HS-27A (cell line): ENCODE measurements around the gene TBC1D22A.

Experiments
- DNase-seq: peaks from one replicate; pipeline ENCODE4 v3.0.0-alpha.2; 2012; ENCODE audit warnings: low read depth, missing footprints

Gene TBC1D22A

DNA sequence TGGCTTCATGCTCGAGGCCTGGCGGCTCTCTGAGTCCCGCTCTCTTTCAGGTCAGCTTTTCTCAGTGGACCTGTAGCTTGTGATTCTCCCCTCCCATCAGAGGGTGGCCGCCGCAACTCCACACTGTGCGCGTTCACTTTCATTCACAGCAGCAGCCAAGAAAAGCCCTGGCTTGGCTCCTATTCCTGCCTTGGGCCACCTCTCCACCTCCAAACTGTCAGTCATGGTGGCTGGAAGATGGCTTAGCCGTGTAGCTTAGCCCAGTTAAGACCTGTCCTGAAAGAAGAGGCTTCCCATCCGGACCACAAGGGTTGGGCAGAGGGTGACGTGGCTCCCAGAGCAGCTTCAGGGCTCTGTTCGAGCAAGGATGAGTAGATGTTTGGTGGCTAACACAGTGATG is 125.5 kb downstream of the TBC1D22A start:
- DNase-seq: no peak

DNA sequence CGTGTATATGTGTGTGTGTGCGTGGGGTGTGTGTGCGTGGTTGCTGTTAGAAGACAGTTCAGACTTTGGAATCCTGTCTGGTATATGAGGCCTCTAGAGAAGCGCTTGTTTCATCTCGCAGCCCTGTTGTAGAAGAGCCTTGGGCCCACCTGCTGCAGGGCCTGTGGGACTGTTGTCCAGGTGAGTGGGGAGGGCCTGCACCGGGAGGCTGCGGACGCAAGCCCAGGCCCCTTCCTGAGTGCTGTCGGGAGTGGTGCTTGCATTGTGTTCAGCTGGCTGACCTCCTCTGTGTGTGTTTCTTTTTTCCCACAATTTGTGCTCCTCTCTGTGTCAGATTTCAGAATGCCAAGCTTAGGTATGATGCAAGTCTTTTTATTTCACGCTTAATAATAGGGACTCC is 128.4 kb downstream of the TBC1D22A start:
- DNase-seq: no peak

DNA sequence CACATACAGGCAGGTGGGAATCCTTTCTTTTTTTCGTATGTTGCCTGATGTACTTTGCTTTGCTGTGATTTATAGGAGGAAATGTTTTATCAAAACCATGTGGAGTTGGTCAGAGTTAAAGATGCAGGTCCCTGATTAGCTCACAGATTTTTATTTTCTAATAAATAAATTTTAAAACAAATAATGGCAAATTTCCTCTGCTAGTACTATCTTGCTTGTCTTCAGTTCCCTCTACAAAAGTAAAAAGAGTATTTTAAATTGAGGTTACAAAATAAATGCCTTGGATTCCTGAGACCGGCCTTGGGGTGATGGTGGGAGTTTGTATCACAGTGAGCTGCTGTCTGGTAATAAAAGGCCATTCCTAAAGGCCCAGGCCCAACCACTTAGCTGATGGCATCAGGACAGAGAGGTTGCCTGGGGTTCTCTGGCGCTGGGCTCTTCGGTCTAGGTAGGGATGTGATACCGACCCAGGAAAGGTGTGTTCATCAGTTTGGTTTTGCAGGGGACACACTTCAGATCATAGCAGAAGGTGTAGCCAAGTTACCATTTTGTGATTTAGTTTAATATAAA is 129.0 kb downstream of the TBC1D22A start:
- DNase-seq: no peak

DNA sequence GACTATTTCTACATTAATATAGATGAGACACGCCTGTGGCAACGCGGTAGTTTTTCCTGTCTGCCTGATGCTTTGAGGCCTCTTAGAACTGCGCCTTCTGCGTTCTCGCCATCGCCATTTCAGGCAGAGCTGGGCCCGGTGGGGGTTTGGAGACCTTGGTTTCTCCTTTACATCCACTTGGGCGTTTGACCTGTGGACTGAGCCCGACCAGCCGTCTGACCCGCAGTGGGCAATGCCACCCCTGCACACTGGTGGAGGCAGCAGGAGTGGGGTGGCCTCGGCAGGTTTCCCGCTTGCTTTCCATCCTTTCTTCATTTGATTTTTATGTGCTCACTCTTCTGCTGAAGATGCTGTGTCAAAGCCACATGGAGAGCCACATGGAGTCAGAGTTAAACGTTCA is 130.4 kb downstream of the TBC1D22A start:
- DNase-seq: no peak

DNA sequence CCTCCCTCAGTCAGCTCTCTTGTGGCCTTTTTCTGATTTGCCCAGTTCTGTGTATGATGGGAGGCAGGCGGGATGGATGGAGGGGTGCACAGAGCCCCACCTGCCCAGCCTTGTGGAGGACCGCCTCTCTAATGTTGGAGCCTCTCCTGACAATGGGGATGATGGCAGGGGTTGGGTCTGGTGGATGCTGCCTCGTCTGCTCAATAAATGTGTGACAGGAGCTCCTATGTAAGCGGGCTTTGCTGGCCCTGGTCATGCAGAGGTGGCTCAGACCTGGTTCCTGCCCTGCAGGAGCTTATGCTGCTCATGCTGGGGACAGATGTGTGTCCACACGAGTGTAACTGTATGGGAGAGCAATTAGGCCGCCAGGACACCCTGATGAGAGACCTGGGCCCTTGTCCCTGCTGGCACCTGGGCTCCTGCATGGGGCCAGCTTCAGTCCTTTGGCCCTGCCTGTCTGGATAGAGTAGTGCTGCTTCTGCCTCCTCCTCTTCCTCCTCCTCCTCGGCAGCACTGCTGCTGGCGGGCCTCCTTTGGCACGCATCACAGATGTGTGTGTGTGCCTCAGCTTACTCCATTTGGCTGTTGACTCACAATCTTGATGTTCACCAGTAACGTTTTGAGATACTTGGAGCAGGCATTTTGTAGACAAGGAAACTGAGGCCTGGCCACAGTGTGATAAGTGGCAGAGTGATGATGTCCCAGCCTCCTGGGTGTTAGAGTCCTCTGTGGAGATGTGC is 131.0 kb downstream of the TBC1D22A start:
- no peak for DNase-seq

DNA sequence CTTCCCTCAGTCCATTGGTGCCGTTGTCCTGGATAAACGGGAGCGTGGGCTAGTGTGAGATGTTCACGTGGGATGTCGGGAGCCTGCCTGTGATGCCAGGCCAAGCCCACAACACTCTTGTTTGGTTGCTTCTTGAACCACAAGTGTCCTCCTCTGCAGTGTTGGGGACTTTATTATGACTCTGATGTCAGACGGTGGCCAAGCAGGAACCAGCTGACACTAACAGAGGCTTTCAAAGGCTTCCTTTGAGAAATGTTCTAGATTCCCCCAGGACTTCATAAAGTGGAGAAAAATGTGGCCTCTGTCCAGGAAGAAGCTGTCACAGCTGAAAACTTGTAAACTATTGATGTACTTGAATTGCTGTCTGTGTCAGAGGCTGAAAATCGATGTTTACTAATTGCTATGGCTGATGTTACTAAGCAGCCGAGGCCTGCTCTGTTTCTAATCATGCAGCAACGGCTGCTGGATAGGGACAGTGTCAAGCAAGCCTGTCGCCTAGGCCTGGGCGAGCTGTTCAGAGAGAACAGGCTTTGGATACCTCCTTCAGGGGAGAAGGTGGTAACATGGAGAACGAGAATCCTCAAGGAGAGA is 131.7 kb downstream of the TBC1D22A start:
- no peak for DNase-seq

DNA sequence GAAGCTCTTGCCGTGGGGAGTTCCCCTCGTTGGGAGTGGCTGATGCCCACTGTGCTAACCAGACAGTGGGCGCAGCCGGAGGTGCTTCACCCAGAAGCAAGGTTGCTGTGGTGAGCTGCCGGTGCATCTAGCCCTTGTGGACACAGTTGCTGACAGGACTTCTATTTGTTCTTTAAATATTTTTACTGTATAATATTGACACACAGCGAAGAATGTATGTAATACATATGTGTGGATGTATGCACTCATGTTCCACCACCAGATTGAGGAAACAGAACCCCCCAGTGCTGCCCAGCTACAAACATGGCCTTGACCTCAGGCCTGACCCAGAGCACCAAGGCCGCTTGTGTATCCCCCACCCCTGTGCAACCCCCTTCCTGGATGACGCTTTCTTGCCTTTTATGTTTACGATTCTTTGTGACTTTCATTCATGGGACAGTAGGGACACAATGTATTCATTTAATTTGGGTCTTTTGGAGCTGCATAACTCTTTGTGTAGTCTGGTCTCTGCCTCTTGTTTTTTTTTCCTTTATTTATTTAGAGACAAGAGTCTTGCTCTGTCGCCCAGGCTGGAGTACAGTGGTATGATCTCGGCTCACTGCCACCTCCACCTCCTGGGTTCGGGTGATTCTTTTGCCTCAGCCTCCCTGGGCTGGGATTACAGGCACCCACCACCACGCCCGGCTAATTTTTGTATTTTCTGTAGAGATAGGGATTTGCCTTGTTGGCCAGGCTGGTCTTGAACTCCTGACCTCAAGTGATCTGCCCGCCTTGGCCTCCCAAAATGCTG is 132.6 kb downstream of the TBC1D22A start:
- DNase-seq: no peak

DNA sequence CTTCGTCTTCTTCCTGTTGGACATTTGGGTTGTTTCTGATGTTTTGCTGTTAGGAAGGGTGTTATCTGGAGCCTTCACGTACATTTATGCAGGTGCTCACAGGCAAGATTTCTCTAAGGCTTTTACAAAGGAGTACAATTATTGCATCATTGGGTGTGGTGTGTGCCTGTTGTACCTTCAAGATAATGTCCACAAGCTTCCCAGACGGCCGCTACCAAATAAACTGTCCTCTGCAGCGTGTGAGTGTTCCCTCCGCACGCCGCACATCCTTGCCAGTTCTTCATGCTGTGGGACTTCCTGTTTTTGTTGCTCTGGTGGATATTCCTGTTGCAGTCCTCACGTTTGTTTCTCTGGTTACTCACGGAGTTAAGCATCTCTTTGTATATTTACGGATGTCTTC is 133.3 kb downstream of the TBC1D22A start:
- no peak for DNase-seq

DNA sequence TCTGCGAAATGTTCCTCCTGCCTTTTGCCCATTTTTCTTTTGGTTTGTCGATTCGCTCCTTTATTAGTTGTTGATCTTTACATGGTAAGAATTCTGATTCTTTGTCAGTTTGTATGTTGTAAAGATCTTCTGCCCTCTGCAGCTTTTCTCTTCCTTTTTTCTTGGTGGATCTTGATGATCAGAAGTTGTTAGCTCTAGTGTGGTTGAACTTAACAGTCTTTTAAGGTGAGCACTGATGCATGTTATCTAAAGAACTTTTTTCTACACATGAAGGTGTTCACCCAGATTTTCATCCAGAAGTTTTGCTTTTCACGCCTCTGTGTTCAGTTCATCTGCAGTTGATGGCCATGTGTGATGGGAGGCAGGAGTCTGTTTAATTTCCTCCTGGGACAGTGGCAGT is 133.7 kb downstream of the TBC1D22A start:
- DNase-seq: no peak

DNA sequence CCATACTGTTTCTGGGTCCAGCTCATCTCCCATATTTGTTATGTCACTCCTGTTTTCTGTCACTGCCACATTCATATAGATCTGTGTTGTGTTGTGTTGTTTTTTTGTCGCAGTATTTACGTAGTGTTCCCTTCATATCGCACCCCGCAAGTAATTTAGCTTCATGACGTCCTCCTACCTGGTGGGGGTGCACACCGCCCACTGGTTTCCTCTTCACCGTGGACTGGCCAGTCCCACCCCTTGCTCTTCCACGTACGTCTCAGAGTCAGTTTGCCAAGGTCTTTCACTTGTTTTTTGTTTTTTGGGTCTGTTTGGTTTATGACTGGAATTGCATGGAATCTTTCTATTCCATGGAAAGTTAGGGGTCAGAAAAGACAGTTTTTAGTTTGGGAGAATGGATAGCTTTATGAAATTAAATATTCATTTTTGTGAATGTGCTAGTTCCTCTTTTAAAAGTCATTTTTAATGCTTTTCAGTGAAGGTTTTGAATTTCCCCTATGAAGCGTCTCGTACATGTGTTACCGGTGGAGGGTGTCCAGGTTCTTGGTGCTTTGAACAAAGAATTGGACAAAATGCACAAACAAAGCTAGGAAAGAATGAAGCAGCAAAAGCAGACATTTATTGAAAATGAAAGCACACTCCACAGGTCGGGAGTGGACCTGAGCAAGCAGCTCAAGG is 134.3 kb downstream of the TBC1D22A start:
- no peak for DNase-seq

DNA sequence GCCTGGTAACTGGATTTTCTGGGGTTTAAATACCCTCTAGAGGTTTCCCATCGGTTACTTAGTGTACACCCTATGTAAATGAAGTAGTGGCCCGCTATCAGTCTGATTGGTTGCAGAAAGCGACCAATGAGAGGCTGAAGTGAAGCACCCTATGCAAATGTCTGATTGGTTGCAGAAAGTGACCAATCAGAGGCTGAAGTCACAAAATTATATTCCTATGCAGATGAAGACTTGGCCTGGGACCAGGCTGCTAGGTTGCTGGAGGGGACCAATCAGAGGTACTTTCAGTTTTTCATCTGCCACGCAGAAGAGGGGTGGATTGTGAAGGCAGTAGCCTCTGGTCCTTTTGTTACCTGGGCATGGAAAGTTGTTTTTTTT is 134.8 kb downstream of the TBC1D22A start:
- no peak for DNase-seq

DNA sequence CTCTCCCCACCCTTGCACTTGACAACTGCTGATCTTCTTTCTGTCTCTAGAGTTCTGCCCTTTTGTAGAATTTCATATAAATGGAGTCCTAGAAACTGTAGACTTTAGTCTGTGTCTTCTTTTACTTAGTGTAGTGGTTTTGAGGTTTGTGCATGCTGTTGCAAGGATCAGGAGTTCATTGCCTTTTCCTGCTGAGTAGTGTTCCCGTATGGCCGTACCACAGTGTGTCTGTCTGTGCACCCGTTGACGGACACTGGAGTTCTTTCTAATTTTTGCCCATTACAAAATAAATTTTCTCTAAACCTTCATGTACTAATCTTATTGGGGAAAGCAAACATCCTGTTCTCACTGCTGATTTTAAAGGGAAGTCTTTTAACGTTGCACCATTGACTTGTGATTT is 138.1 kb downstream of the TBC1D22A start:
- DNase-seq: no peak

DNA sequence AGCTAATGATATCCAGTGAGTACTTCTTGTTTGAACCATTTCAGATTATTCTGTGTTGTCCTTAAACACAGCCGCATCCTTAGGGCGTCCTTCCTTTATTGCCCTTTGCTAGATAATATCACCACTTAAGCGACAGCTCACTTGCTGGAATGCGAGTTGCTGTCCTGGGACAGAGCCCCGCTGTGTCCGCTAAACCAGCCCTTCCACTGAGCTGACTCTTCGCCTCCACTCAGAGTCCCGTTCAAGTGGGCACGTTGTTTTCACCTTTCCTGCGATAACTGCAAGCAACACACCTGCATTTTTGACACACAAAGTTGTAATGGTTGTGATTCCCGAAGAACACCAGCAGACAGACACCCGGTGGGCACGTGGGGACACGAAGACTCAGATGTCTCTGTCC is 140.0 kb downstream of the TBC1D22A start:
- no peak for DNase-seq

DNA sequence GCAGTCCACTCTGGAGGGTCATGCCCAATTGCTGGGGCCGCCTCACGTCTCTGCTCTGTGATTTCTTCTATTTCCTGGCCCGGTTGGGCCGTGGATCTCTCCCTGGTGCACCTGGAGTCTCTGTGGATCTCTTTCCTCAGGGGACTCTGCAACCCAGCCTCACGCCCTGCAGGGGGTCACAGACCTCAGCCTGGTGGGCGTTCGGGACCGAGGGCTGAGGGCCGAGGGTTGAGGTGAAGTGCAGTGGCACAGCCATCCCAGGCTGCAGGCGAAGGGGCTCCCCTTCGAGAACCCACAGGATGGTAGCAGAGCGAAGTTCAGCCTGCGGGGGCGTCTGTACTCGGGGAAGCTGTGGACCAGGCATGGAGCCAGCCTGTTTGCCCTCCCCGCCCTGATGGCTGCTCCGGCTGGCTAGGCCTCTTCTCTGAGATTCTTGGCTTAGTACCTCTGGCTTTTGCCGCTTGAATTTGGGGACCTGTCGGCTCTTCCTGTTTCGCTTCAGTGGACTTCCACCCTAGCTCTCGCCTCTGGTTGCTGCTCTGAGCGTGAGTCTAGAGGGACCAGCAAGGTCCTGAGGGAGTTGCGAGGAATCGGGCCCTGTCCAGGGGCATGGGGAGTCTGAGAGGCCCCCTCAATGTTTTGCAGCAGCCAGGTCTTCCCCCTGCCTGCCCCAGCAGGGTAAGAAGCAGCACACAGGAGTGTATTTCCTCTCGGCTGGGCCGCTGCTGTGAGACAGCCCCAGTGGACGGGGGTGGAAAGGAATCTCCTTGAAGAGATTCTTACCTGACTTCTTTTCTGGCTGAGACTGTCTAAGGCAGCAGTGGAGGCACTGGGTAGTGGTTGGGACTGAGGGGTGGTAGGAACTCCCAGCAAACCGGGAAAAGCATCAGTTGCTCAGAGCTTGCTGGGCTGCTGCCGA is 140.8 kb downstream of the TBC1D22A start:
- DNase-seq: no peak

DNA sequence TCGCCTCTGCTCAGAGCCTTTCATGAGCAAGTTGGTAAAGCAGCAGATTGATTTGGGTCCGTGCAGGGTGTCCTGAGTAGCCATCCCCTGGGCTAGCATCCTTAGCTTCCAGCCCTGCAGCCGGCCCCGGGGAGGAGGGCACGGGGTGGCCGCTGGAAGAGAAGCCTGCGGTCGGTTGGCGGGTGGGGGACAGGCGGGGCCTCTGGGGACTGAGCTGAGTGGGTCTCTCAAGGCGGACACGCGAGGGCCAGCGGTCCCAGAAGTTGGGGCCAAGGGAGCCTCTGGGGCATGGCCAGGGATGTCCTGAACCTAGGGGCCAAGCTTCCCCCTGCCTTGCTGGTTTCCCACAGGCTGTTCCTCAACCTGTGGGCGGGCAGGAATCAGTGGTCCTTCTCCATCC is 143.0 kb downstream of the TBC1D22A start:
- no peak for DNase-seq

DNA sequence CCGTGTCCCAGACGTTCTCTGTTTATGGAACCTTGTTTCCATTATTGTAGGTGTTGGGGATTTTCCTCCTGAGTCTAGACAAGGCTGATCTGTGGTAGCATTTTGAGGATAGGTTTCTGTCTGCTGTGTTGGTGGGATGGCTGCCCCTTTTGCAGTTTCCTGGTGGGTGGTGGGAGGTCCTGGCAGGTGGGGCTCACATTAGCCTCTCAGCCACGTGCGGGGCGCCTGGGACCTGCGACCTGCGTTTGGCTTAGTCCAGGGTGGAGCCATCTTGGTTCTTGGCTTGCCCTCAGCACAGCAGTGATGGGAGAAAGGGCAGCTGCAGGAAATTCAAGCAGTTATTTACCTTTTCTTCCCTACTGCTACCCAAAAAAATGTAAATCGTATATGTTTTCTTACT is 143.4 kb downstream of the TBC1D22A start:
- no peak for DNase-seq

DNA sequence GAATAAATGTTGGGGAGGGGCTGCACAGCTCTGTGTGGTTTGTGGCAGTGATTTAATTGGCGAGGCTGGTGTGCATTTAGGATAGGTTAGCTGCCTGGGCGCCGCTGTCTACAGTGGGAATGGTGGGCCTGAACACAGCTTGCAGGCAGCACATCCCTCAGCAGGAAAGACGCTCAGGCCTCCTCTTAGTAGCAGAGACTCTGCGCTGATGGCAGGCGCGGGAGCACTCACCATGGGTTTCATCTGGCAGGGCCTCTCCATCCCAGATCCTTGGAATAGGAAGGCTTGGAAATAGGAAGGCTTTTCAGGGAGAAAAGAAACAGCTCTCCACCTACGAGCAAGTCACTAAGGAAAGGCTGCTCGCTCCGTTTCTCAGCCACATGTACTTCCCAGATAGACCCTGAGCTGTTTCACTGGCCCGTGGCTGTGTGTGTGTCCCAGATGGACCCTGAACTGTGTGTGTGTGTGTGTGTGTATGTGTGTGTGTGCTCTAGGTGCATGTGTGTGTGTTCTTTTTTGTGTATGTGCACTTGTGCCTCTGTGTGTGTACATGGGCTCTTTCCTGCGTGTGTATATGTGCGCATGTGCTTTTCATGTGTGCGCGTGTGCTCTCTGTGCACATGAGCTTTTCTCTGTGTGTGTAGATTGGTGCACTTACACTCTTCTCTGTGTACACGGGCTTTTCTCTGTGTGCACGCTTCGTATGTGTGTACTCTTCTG is 144.0 kb downstream of the TBC1D22A start:
- DNase-seq: no peak

DNA sequence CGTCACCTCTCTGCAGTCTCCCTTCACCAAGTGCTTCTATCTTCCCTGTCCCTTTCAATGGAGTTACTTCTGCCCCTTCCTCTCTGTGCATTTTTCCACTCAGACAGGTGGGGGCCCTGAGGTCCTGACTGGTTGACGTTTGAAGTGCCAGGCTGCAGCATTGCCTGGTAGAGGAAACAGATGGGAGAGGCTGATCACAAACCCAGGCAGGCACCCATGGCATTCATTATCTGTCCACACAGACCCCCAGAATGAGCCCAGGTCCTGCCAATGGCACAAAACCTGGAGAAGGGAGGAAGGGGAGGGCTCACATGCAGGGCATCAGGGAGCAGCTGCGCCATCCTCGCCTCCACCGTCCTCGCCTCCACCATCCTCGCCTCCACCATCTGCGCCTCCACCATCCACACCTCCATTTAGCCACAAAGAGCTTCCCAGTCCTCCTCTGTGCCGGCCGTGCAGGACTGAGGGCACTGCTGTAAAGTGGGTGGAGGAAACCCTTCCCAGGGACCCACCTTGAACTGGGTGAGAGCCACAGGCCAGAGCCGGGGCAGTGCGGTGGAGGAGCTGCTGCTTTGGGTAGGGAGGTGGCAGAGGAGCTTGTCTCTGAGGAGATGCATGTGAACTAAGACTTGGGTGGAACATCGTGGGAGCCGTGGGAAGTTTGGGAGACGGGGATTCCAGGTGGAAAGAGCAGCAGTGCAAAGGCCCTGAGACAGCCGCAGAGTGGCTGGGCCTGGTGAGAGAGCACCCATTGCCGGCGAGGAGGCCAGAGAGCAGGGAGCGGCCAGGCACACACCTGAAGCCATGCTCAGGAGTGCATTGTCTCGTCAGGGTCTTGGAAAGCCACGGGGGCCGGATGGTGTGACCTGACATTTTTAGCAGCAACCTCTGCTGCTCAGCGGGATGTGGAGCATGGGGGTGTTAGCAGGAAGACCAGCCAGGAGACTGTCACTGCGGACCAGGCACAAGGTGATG is 145.1 kb downstream of the TBC1D22A start:
- DNase-seq: no peak

DNA sequence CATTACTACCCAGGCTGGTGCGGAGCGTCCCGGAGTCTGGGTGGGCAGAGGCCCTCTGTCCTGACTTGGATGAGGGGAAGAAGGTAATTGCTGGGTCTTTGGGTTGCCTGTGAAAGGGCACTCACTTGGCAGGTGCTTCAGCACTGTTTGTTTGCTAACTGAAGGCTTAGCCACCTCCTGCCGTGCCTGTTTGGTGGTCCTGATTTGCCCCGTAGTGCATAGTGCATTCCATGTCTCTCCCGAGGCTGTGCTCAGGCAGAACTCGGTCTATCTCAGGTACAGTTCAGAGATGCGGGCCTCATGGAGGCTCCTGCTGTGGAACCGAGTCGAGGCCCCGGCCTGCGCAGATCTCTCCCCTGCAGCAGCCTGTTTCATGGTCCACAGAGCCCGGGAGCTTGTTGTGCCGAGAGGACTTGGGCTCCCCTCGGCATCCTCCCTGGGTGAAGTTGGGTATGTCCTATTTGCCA is 146.2 kb downstream of the TBC1D22A start:
- no peak for DNase-seq
